ENCODE measurements around the gene RFT1. TPM values are rescaled to one million over a fixed set of nuclear protein-coding genes. Genes with fewer than 3 reads are reported as not detected.

RFT1 gene
- total RNA-seq, 1 experiment from 2014 or later: 33.6 TPM

DNA sequence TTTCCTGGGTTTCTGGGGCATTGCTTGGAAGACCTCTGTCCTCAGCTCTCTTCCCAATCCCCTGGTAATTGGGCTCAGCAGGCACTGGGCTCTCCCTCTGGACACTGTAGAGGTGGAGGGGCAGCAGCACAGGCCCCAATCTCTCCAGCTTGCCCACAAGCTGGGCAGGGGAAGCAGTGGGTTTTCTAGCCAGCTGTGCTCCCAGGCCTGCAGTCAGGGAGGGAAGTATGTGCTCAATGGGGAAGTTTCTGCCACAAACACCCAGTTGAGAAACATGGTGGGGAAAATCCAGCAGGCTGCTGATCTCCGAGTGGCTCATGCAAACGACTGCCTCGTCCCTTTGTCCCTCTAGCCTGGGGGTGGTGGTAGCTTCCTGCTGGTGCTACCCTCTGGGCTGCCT is 12.8 kb upstream of the RFT1 start:
- no peak overlapping the region for H3K27ac ChIP-seq (ENCODE audit: low read depth, low read length)
- no peaks in the 10 kb centered on the region for H3K79me2 ChIP-seq (ENCODE audit: insufficient read depth, low read length)
- H3K36me3 ChIP-seq (ENCODE audit: control insufficient read depth in 1 of 2, insufficient read depth in 2 of 2, low read length in 2 of 2): no peaks in the 10 kb centered on the region
- POLR2A ChIA-PET: no interaction called here
- no peaks in the 10 kb centered on the region for H4K20me1 ChIP-seq (ENCODE audit: insufficient read depth)
- TF ChIP-seq TCF7L2 (IDR thresholded peaks at IDR 0.05; ENCODE audit: borderline replicate concordance, extremely low read depth, insufficient read depth, insufficient read length) (no peak), POLR2A (IDR thresholded peaks at IDR 0.05; ENCODE audit: borderline replicate concordance, extremely low read depth, insufficient read depth, insufficient read length) (no peak), SIN3A (IDR thresholded peaks at IDR 0.05; ENCODE audit: low read depth) (no peak), FOSL1 (IDR thresholded peaks at IDR 0.05; ENCODE audit: low read depth) (no peak), JUND (IDR thresholded peaks at IDR 0.05) (no peak)
- TF ChIP-seq, protein P1, sequence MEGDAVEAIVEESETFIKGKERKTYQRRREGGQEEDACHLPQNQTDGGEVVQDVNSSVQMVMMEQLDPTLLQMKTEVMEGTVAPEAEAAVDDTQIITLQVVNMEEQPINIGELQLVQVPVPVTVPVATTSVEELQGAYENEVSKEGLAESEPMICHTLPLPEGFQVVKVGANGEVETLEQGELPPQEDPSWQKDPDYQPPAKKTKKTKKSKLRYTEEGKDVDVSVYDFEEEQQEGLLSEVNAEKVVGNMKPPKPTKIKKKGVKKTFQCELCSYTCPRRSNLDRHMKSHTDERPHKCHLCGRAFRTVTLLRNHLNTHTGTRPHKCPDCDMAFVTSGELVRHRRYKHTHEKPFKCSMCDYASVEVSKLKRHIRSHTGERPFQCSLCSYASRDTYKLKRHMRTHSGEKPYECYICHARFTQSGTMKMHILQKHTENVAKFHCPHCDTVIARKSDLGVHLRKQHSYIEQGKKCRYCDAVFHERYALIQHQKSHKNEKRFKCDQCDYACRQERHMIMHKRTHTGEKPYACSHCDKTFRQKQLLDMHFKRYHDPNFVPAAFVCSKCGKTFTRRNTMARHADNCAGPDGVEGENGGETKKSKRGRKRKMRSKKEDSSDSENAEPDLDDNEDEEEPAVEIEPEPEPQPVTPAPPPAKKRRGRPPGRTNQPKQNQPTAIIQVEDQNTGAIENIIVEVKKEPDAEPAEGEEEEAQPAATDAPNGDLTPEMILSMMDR (IDR thresholded peaks at IDR 0.05 in 2 of 3, conservative IDR thresholded peaks at IDR 0.05 in 1 of 3; ENCODE audit: borderline replicate concordance in 1 of 3, insufficient read depth in 1 of 3, low read depth in 2 of 3, low read length in 2 of 3): no peak
- no peaks in the 10 kb centered on the region for H3K9me3 ChIP-seq (ENCODE audit: control insufficient read depth in 1 of 2, insufficient read depth in 1 of 2, low read depth in 1 of 2, low read length in 2 of 2)
- no peak overlapping the region for H3K4me2 ChIP-seq (ENCODE audit: low read length)
- no peak overlapping the region for H3K9ac ChIP-seq (ENCODE audit: low read length)
- no TSS peak for BruUV-seq (replicated peaks)
- H3K27me3 ChIP-seq (ENCODE audit: insufficient read depth, low read length): no peaks in the 10 kb centered on the region
- intact Hi-C loops (cut with micrococcal nuclease): no loop called here
- RAD21 ChIA-PET (ENCODE audit: low non-redundant PET in 1 of 2, low total read pairs in 2 of 2, uncharacterized antibody in 2 of 2, unreplicated experiment in 2 of 2): no interaction called here
- CTCF ChIA-PET: no interaction called here
- no peaks in the 10 kb centered on the region for H3K9me2 ChIP-seq (ENCODE audit: insufficient read depth)
- DNase-seq (ENCODE audit: low read depth, low spot score) (no peak), ATAC-seq (no peak)
- peaks cover 0 to 4% of the 10 kb centered on the region in 2 experiments; a peak in 2 of 4 replicates for H3K4me1 ChIP-seq (ENCODE audit: control insufficient read depth in 1 of 2, insufficient read depth in 2 of 2, low read length in 2 of 2)
- H3K4me3 ChIP-seq (replicated peaks in 1 of 2; ENCODE audit: low read depth in 1 of 2, low read length in 2 of 2): no peak overlapping the region
- H2AFZ ChIP-seq (ENCODE audit: low read depth, low read length, poor library complexity, severe bottlenecking): no peak overlapping the region
